Dermis microvascular lymphatic vessel endothelial cell (primary cell): Measurements from ENCODE around the gene NUDT1. TPM values are rescaled to one million over a fixed set of nuclear protein-coding genes. Genes with fewer than 3 reads are reported as not detected.
A peak's percentile ranks its signal among the peaks of the same experiment; 100 is the strongest.

Experiments used
- DNase-seq, 2 donors: peaks; one replicate each; pipeline versions ENCODE4 v3.0.0 to v3.0.0-alpha.2; 2010; ENCODE audit warnings: low read depth in 2 of 2
- total RNA-seq: library from RNA; depleted of rRNA; stranded (reverse); fragments of >200 nt; gene quantifications from 2 replicates; pipeline ENCODE4 v1.2.1, GENCODE V29; 2014

NUDT1 gene
- total RNA-seq, 1 donor from 2014 or later: 13.9 TPM

GRCh38 chr7:2205036-2205780 lies 36.8 kb upstream of the NUDT1 start:
- no peak for DNase-seq

GRCh38 chr7:2208712-2209111 lies 33.3 kb upstream of the NUDT1 start:
- no peak for DNase-seq

GRCh38 chr7:2209146-2209960 lies 32.7 kb upstream of the NUDT1 start:
- DNase-seq: peak; percentile 37 to 71

- no peak for DNase-seq
These were observed 32.1 kb upstream of the NUDT1 start for GRCh38 chr7:2209961-2210323.

GRCh38 chr7:2210551-2211258 lies 31.3 kb upstream of the NUDT1 start:
- no peak for DNase-seq

GRCh38 chr7:2211259-2211880 lies 30.7 kb upstream of the NUDT1 start:
- no peak for DNase-seq

- no peak for DNase-seq
These were observed 30.1 kb upstream of the NUDT1 start for GRCh38 chr7:2211926-2212325.

GRCh38 chr7:2212906-2213305 lies 29.1 kb upstream of the NUDT1 start:
- DNase-seq: no peak

GRCh38 chr7:2213551-2214215 lies 28.3 kb upstream of the NUDT1 start:
- no peak for DNase-seq

GRCh38 chr7:2214636-2215035 lies 27.4 kb upstream of the NUDT1 start:
- DNase-seq: no peak

GRCh38 chr7:2215851-2216250 lies 26.2 kb upstream of the NUDT1 start:
- no peak for DNase-seq

GRCh38 chr7:2217206-2217605 lies 24.8 kb upstream of the NUDT1 start:
- DNase-seq: no peak

- no peak for DNase-seq
These were observed 24.1 kb upstream of the NUDT1 start for GRCh38 chr7:2217716-2218443.

- no peak for DNase-seq
These were observed 23.6 kb upstream of the NUDT1 start for GRCh38 chr7:2218444-2218785.

GRCh38 chr7:2219136-2219535 lies 22.9 kb upstream of the NUDT1 start:
- DNase-seq: no peak

- DNase-seq: no peak
These were observed 22.4 kb upstream of the NUDT1 start for GRCh38 chr7:2219606-2220005.

- no peak for DNase-seq
These were observed 22.0 kb upstream of the NUDT1 start for GRCh38 chr7:2220030-2220429.

GRCh38 chr7:2220506-2220905 lies 21.5 kb upstream of the NUDT1 start:
- DNase-seq: no peak

- DNase-seq: no peak
These were observed 21.1 kb upstream of the NUDT1 start for GRCh38 chr7:2220954-2221353.

- no peak for DNase-seq
These were observed 19.5 kb upstream of the NUDT1 start for GRCh38 chr7:2222516-2222915.

- no peak for DNase-seq
These were observed 18.7 kb upstream of the NUDT1 start for GRCh38 chr7:2223321-2223720.
